K562 (cell line): ENCODE measurements around the gene CACNA1S. TPM values are rescaled to one million over a fixed set of nuclear protein-coding genes. Genes with fewer than 3 reads are reported as not detected.
A peak's percentile ranks its signal among the peaks of the same experiment; 100 is the strongest.

Experiments
- FOS ChIP-seq: IDR thresholded peaks from 3 replicates; pipeline ENCODE4 v1.6.1; 2011; ENCODE audit not compliant: insufficient read length; ENCODE audit errors: extremely low read depth
- MEIS2 ChIP-seq: fragments of 450-650 bp; IDR thresholded peaks from 2 replicates; pipeline ENCODE4 v1.6.1; 2014; ENCODE audit warnings: mild to moderate bottlenecking; ENCODE audit not compliant: partially characterized antibody
- NEUROD1 ChIP-seq: fragments of 150-350 bp; IDR thresholded peaks from 2 replicates; pipeline ENCODE4 v1.6.1; 2014; ENCODE audit warnings: borderline replicate concordance, low read length, low read depth; ENCODE audit not compliant: partially characterized antibody
- NFYB ChIP-seq: IDR thresholded peaks from 2 replicates; pipeline ENCODE4 v1.6.1; 2011; ENCODE audit warnings: mild to moderate bottlenecking, moderate library complexity; ENCODE audit not compliant: insufficient read length; ENCODE audit errors: extremely low read depth
- POLR2AphosphoS2 ChIP-seq: IDR thresholded peaks from 2 replicates; pipeline ENCODE4 v1.6.1; 2012; ENCODE audit warnings: low read length, improper control_type of control experiment
- RBM25 ChIP-seq: fragments of 200-400 bp; formaldehyde crosslinking; IDR thresholded peaks from 2 replicates; pipeline ENCODE4 v1.6.1; 2018; ENCODE audit warnings: low read length, low read depth, moderate library complexity; ENCODE audit not compliant: severe bottlenecking
- RBM39 ChIP-seq: fragments of 200-400 bp; formaldehyde crosslinking; optimal IDR thresholded peaks from 2 replicates; pipeline ENCODE3; 2018; ENCODE audit warnings: low read depth, low read length
- SOX6 ChIP-seq: fragments of 450-650 bp; IDR thresholded peaks from 2 replicates; pipeline ENCODE4 v1.6.1; 2014; ENCODE audit warnings: mild to moderate bottlenecking
- THRAP3 ChIP-seq: fragments of 450-650 bp; IDR thresholded peaks from 2 replicates; pipeline ENCODE4 v1.6.1; 2016; ENCODE audit warnings: mild to moderate bottlenecking, inconsistent platforms, borderline replicate concordance
- TRIM24 ChIP-seq, 2 experiments: fragments of 450-650 bp; IDR thresholded peaks; 2 replicates each; pipeline ENCODE4 v1.6.1; 2016
- ZFX ChIP-seq: sonication (generic); formaldehyde crosslinking; IDR thresholded peaks from 2 replicates; pipeline ENCODE4 v1.8.0; 2022; ENCODE audit warnings: mild to moderate bottlenecking, missing genetic modification reagents, moderate library complexity
- ZNF696 ChIP-seq: fragments of 250-450 bp; sonication (Bioruptor Pico); conservative IDR thresholded peaks from 2 replicates; pipeline ENCODE4 v1.4.0; 2020; ENCODE audit warnings: mild to moderate bottlenecking, moderate library complexity
- polyA plus RNA-seq, 8 experiments: library from polyadenylated mRNA; depleted of rRNA in 4 of 8; stranded (reverse) in 5 of 8; unstranded in 3 of 8; fragments of >200 nt; fragmentation: Nextera tagmentation in 2 of 8; fragmentation: Illumina TruSeq in 1 of 8; extraction: Ambion mirVana in 2 of 8; extraction: Trizol in 1 of 8; gene quantifications; 2 replicates each; pipeline versions ENCODE4 v1.2.1 to v1.2.3, GENCODE V29; 2011 to 2014; ENCODE audit warnings: inconsistent platforms in 1 of 8, missing spikeins in 1 of 8
- total RNA-seq, 7 experiments: library from RNA; depleted of rRNA in 6 of 7; stranded (reverse); fragments of >200 nt in 6 of 7; fragmentation: Illumina TruSeq in 2 of 7; extraction: Trizol in 2 of 7; gene quantifications; 2 replicates each; pipeline versions ENCODE4 v1.2.1 to v1.2.3, GENCODE V29; 2011 to 2021; ENCODE audit warnings: low replicate concordance in 1 of 7
- TF ChIP-seq, protein P1 (sequence below): sonication (generic); formaldehyde crosslinking; IDR thresholded peaks from 2 replicates; pipeline ENCODE4 v1.8.0; 2022; ENCODE audit warnings: mild to moderate bottlenecking, missing genetic modification reagents
- TF ChIP-seq, protein P2 (sequence below), 2 experiments: fragments of 450-650 bp; formaldehyde crosslinking in 1 of 2; IDR thresholded peaks; 2 replicates each; pipeline versions ENCODE4 v1.4.0 to v1.6.1; 2014 to 2020; ENCODE audit warnings: mild to moderate bottlenecking in 2 of 2, borderline replicate concordance in 1 of 2, low read depth in 1 of 2

The CACNA1S gene
- total and polyA plus RNA-seq, 9 of the 15 experiments (the other 6 are each of a cell fraction or from before 2014, with no cell fraction given): not detected

- TF ChIP-seq, protein P1, sequence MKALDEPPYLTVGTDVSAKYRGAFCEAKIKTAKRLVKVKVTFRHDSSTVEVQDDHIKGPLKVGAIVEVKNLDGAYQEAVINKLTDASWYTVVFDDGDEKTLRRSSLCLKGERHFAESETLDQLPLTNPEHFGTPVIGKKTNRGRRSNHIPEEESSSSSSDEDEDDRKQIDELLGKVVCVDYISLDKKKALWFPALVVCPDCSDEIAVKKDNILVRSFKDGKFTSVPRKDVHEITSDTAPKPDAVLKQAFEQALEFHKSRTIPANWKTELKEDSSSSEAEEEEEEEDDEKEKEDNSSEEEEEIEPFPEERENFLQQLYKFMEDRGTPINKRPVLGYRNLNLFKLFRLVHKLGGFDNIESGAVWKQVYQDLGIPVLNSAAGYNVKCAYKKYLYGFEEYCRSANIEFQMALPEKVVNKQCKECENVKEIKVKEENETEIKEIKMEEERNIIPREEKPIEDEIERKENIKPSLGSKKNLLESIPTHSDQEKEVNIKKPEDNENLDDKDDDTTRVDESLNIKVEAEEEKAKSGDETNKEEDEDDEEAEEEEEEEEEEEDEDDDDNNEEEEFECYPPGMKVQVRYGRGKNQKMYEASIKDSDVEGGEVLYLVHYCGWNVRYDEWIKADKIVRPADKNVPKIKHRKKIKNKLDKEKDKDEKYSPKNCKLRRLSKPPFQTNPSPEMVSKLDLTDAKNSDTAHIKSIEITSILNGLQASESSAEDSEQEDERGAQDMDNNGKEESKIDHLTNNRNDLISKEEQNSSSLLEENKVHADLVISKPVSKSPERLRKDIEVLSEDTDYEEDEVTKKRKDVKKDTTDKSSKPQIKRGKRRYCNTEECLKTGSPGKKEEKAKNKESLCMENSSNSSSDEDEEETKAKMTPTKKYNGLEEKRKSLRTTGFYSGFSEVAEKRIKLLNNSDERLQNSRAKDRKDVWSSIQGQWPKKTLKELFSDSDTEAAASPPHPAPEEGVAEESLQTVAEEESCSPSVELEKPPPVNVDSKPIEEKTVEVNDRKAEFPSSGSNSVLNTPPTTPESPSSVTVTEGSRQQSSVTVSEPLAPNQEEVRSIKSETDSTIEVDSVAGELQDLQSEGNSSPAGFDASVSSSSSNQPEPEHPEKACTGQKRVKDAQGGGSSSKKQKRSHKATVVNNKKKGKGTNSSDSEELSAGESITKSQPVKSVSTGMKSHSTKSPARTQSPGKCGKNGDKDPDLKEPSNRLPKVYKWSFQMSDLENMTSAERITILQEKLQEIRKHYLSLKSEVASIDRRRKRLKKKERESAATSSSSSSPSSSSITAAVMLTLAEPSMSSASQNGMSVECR (CRISPR knock-in tag): no peak
- TF ChIP-seq THRAP3: no peak
- TF ChIP-seq NFYB: peak; percentile 36
- TF ChIP-seq MEIS2: peak; percentile 13
- TF ChIP-seq ZFX: peak; percentile 88
- TF ChIP-seq NEUROD1: peak; percentile 59
- TF ChIP-seq POLR2AphosphoS2: no peak
- no peak for TF ChIP-seq FOS
- TF ChIP-seq, protein P2, sequence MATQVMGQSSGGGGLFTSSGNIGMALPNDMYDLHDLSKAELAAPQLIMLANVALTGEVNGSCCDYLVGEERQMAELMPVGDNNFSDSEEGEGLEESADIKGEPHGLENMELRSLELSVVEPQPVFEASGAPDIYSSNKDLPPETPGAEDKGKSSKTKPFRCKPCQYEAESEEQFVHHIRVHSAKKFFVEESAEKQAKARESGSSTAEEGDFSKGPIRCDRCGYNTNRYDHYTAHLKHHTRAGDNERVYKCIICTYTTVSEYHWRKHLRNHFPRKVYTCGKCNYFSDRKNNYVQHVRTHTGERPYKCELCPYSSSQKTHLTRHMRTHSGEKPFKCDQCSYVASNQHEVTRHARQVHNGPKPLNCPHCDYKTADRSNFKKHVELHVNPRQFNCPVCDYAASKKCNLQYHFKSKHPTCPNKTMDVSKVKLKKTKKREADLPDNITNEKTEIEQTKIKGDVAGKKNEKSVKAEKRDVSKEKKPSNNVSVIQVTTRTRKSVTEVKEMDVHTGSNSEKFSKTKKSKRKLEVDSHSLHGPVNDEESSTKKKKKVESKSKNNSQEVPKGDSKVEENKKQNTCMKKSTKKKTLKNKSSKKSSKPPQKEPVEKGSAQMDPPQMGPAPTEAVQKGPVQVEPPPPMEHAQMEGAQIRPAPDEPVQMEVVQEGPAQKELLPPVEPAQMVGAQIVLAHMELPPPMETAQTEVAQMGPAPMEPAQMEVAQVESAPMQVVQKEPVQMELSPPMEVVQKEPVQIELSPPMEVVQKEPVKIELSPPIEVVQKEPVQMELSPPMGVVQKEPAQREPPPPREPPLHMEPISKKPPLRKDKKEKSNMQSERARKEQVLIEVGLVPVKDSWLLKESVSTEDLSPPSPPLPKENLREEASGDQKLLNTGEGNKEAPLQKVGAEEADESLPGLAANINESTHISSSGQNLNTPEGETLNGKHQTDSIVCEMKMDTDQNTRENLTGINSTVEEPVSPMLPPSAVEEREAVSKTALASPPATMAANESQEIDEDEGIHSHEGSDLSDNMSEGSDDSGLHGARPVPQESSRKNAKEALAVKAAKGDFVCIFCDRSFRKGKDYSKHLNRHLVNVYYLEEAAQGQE (IDR thresholded peaks at IDR 0.05; ENCODE audit: borderline replicate concordance): no peak
- TF ChIP-seq, protein P2 (CRISPR knock-in tag; IDR thresholded peaks at IDR 0.05; ENCODE audit: low read depth): no peak
- no peak for TF ChIP-seq RBM39
- no peak for TF ChIP-seq ZNF696 (CRISPR knock-in tag)
- peak; percentile 24 to 56; a peak in 2 of 4 replicates for TF ChIP-seq TRIM24 (IDR thresholded peaks at IDR 0.05)
- TF ChIP-seq RBM25: peak; percentile 88
- peak; percentile 35; the same call in 1 of the 2 replicates for TF ChIP-seq SOX6
Observed at GRCh38 chr1:201019321-201019977, 92.8 kb downstream of the CACNA1S start (continued).
